ENCODE data around the gene PRDM12. TPM values are rescaled to one million over a fixed set of nuclear protein-coding genes. Genes with fewer than 3 reads are reported as not detected.

PRDM12 gene
- total and polyA plus RNA-seq, 2 of the 8 experiments (the other 6 are each of a cell fraction or from before 2014, with no cell fraction given), result 0.14 to 0.22 TPM

DNA sequence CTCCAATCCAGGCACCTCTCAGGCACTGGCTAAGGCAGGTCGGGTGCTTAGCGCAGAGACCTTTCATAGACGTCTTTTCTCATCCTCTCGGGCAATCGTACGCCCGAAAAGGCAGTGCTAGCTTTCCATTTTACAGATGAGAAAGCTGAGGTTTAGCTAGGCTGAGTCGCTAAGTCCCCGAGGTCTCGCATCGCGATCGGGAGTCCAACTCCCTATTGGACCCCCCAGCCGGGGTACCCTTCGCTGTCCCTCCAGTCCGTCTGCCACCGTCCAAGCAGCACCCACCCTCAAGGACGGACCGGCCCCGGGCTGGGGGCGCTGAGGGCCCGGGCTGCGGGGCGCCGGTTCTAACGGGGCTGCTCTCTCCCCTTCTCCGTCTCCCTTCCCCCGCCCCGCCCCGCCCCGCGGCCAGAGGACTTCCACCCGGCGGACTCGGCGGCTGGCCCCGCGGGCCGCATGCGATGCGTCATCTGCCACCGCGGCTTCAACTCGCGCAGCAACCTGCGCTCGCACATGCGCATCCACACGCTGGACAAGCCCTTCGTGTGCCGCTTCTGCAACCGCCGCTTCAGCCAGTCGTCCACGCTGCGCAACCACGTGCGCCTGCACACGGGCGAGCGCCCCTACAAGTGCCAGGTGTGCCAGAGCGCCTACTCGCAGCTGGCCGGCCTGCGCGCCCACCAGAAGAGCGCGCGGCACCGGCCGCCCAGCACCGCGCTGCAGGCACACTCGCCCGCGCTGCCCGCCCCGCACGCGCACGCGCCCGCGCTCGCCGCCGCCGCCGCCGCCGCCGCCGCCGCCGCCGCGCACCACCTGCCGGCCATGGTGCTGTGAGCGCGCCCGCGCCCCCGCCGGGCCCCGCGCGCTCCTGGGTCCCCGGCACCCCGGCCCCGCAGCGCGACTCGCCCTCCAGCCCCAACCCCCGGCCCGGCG is 16.7 kb downstream of the PRDM12 start (continued):
- no peak for TF ChIP-seq SIN3A (conservative IDR thresholded peaks at IDR 0.05 in 1 of 2, IDR thresholded peaks at IDR 0.05 in 1 of 2; ENCODE audit: low read depth in 1 of 2, low read length in 2 of 2)
- no peak for TF ChIP-seq SAP30 (IDR thresholded peaks at IDR 0.05; ENCODE audit: insufficient read depth, insufficient replicate concordance, low read length)
- peak; percentile 84; the same call in 1 of the 2 replicates for TF ChIP-seq KDM1A (IDR thresholded peaks at IDR 0.05; ENCODE audit: borderline replicate concordance, low read length)
- TF ChIP-seq GABPA (IDR thresholded peaks at IDR 0.05; ENCODE audit: borderline replicate concordance, insufficient read depth, low read length), result no peak
- TF ChIP-seq FOSL1 (IDR thresholded peaks at IDR 0.05; ENCODE audit: insufficient read depth, low read depth, low read length), result no peak
- TF ChIP-seq EGR1 (IDR thresholded peaks at IDR 0.05; ENCODE audit: borderline replicate concordance, low read depth, low read length), result no peak
- TF ChIP-seq TAF1 (IDR thresholded peaks at IDR 0.05; ENCODE audit: low read depth, low read length), result 0 out of 2 replicates have a peak, but pooled peaks have one; percentile 25
- TF ChIP-seq, protein P1, sequence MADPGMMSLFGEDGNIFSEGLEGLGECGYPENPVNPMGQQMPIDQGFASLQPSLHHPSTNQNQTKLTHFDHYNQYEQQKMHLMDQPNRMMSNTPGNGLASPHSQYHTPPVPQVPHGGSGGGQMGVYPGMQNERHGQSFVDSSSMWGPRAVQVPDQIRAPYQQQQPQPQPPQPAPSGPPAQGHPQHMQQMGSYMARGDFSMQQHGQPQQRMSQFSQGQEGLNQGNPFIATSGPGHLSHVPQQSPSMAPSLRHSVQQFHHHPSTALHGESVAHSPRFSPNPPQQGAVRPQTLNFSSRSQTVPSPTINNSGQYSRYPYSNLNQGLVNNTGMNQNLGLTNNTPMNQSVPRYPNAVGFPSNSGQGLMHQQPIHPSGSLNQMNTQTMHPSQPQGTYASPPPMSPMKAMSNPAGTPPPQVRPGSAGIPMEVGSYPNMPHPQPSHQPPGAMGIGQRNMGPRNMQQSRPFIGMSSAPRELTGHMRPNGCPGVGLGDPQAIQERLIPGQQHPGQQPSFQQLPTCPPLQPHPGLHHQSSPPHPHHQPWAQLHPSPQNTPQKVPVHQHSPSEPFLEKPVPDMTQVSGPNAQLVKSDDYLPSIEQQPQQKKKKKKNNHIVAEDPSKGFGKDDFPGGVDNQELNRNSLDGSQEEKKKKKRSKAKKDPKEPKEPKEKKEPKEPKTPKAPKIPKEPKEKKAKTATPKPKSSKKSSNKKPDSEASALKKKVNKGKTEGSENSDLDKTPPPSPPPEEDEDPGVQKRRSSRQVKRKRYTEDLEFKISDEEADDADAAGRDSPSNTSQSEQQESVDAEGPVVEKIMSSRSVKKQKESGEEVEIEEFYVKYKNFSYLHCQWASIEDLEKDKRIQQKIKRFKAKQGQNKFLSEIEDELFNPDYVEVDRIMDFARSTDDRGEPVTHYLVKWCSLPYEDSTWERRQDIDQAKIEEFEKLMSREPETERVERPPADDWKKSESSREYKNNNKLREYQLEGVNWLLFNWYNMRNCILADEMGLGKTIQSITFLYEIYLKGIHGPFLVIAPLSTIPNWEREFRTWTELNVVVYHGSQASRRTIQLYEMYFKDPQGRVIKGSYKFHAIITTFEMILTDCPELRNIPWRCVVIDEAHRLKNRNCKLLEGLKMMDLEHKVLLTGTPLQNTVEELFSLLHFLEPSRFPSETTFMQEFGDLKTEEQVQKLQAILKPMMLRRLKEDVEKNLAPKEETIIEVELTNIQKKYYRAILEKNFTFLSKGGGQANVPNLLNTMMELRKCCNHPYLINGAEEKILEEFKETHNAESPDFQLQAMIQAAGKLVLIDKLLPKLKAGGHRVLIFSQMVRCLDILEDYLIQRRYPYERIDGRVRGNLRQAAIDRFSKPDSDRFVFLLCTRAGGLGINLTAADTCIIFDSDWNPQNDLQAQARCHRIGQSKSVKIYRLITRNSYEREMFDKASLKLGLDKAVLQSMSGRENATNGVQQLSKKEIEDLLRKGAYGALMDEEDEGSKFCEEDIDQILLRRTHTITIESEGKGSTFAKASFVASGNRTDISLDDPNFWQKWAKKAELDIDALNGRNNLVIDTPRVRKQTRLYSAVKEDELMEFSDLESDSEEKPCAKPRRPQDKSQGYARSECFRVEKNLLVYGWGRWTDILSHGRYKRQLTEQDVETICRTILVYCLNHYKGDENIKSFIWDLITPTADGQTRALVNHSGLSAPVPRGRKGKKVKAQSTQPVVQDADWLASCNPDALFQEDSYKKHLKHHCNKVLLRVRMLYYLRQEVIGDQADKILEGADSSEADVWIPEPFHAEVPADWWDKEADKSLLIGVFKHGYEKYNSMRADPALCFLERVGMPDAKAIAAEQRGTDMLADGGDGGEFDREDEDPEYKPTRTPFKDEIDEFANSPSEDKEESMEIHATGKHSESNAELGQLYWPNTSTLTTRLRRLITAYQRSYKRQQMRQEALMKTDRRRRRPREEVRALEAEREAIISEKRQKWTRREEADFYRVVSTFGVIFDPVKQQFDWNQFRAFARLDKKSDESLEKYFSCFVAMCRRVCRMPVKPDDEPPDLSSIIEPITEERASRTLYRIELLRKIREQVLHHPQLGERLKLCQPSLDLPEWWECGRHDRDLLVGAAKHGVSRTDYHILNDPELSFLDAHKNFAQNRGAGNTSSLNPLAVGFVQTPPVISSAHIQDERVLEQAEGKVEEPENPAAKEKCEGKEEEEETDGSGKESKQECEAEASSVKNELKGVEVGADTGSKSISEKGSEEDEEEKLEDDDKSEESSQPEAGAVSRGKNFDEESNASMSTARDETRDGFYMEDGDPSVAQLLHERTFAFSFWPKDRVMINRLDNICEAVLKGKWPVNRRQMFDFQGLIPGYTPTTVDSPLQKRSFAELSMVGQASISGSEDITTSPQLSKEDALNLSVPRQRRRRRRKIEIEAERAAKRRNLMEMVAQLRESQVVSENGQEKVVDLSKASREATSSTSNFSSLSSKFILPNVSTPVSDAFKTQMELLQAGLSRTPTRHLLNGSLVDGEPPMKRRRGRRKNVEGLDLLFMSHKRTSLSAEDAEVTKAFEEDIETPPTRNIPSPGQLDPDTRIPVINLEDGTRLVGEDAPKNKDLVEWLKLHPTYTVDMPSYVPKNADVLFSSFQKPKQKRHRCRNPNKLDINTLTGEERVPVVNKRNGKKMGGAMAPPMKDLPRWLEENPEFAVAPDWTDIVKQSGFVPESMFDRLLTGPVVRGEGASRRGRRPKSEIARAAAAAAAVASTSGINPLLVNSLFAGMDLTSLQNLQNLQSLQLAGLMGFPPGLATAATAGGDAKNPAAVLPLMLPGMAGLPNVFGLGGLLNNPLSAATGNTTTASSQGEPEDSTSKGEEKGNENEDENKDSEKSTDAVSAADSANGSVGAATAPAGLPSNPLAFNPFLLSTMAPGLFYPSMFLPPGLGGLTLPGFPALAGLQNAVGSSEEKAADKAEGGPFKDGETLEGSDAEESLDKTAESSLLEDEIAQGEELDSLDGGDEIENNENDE (IDR thresholded peaks at IDR 0.05; ENCODE audit: insufficient replicate concordance, low read length), result no peak
